HPDE6-E6E7 (cell line): Measurements from ENCODE around the gene CAMK1D.
"Not testable (repeated sequence)": the region's sequence is repeated elsewhere in the genome, so short reads cannot be mapped to it uniquely, and the experiment has no call there.

ENCODE experiments used
- DNase-seq: peaks from one replicate; pipeline ENCODE4 v3.0.0; 2011; ENCODE audit warnings: missing footprints; ENCODE audit errors: extremely low spot score

The CAMK1D gene

GRCh38 chr10:12466704-12467305 is 117.5 kb downstream of the CAMK1D start:
- DNase-seq: no peak

- DNase-seq: no peak
Measured at GRCh38 chr10:12469345-12469744, 120.0 kb downstream of the CAMK1D start.

GRCh38 chr10:12470719-12471118 is 121.4 kb downstream of the CAMK1D start:
- no peak for DNase-seq

GRCh38 chr10:12471135-12471534 is 121.8 kb downstream of the CAMK1D start:
- DNase-seq: no peak

GRCh38 chr10:12473491-12473890 is 124.1 kb downstream of the CAMK1D start:
- no peak for DNase-seq

GRCh38 chr10:12474727-12475412 is 125.5 kb downstream of the CAMK1D start:
- no peak for DNase-seq

- DNase-seq: no peak
Measured at GRCh38 chr10:12476656-12477055, 127.3 kb downstream of the CAMK1D start.

- no peak for DNase-seq
Measured at GRCh38 chr10:12479437-12479844, 130.1 kb downstream of the CAMK1D start.

- no peak for DNase-seq
Measured at GRCh38 chr10:12479924-12480323, 130.6 kb downstream of the CAMK1D start.

GRCh38 chr10:12480440-12480839 is 131.1 kb downstream of the CAMK1D start:
- DNase-seq: no peak

- DNase-seq: no peak
Measured at GRCh38 chr10:12481924-12482323, 132.6 kb downstream of the CAMK1D start.

GRCh38 chr10:12482587-12482986 is 133.2 kb downstream of the CAMK1D start:
- DNase-seq: no peak

- DNase-seq: no peak
Measured at GRCh38 chr10:12484002-12484918, 134.9 kb downstream of the CAMK1D start.

GRCh38 chr10:12484941-12485805 is 135.8 kb downstream of the CAMK1D start:
- no peak for DNase-seq

- DNase-seq: no peak
Measured at GRCh38 chr10:12487366-12487765, 138.0 kb downstream of the CAMK1D start.

- no peak for DNase-seq
Measured at GRCh38 chr10:12488626-12489025, 139.3 kb downstream of the CAMK1D start.

- no peak for DNase-seq
Measured at GRCh38 chr10:12489357-12489756, 140.0 kb downstream of the CAMK1D start.

GRCh38 chr10:12489806-12490205 is 140.5 kb downstream of the CAMK1D start:
- no peak for DNase-seq

- DNase-seq: no peak
Measured at GRCh38 chr10:12490963-12491362, 141.6 kb downstream of the CAMK1D start.

GRCh38 chr10:12491491-12491890 is 142.1 kb downstream of the CAMK1D start:
- DNase-seq: no peak

GRCh38 chr10:12492016-12492415 is 142.7 kb downstream of the CAMK1D start:
- no peak for DNase-seq

- DNase-seq: not testable (repeated sequence)
Measured at GRCh38 chr10:12497046-12497445, 147.7 kb downstream of the CAMK1D start.
